Activated CD4-positive, alpha-beta T cell treated with anti-CD3 and anti-CD28 coated beads, Interleukin-2, amount 50 U/mL, for 48 hours (primary cell): Measurements from ENCODE around the gene OR2V2.

Source experiments
- DNase-seq, 2 experiments: peaks; one replicate each; pipeline ENCODE4 v3.0.0-alpha.2; 2020

The OR2V2 gene

DNA sequence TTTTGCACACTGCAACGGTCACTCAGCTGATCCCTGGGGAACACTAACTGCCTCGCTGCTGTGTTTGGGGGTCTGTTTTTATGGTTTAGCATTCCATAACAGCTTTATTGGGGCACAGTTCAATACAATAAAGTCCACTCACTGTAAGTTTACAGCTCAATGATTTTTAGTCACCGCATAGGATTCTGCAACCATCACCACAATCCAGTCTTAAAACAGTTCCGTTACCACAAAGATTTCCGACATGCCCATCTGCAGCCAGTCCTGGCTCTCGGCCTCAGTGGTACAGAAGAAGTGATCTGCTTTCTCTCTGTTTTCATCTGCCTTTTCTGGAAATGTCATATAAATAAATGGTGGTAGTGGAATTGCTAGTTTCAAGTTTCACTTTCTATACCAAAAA, 23.6 kb downstream of the OR2V2 start:
- no peak for DNase-seq

GRCh38 chr5:181171782-181172181, 24.4 kb downstream of the OR2V2 start:
- no peak for DNase-seq

DNA sequence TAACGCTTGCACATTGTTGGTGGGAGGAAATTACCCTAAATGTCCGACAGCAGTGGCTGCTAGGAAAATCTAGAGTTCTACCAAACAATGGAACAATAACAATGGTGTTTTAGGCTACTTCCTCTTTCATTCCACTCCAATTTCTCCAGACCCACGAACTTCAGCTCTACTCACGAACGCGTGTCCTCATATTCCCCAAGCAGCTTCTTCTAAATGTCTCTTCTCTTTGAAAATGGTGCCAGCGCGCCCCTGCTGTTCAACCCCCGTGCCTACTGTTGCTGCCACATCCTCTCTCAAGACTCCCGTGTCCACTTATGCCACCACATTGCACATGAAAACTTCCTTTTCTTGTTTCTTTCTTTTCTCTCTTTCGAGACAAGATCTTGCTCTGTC, 25.6 kb downstream of the OR2V2 start:
- peak; percentile 31 to 49 for DNase-seq

- DNase-seq = peak; percentile 77 to 82
Observed at GRCh38 chr5:181173420-181174342, 26.3 kb downstream of the OR2V2 start.

- DNase-seq = no peak
Observed at GRCh38 chr5:181176254-181176952, 29.0 kb downstream of the OR2V2 start.

GRCh38 chr5:181177559-181177958, 30.2 kb downstream of the OR2V2 start:
- DNase-seq = peak in 1 of 2 experiments; percentile 13

GRCh38 chr5:181181650-181182565, 34.5 kb downstream of the OR2V2 start:
- peak; percentile 59 to 67 for DNase-seq

GRCh38 chr5:181182651-181183050, 35.3 kb downstream of the OR2V2 start:
- DNase-seq = no peak

- no peak for DNase-seq
Observed at GRCh38 chr5:181184845-181185216, 37.4 kb downstream of the OR2V2 start.

GRCh38 chr5:181185560-181185959, 38.2 kb downstream of the OR2V2 start:
- no peak for DNase-seq

DNA sequence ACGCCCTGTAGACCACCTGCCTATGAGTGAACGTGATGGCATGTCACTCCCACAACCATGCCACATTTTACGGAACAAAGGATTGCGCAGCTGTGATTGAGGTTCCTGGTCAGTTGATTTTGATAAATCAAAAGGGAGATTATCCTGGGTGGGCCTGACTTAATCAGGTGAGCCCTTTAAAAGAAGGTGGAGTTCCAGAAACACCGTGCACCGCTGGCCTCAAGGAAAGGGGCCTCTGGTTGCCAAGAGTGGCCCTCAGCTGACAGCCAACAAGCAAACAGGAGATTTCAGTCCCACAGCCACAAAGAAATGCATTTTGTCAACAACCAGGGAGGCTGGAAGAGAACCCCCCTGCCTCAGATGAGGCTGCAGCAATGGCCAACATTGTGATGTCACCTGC, 38.6 kb downstream of the OR2V2 start:
- no peak for DNase-seq

DNA sequence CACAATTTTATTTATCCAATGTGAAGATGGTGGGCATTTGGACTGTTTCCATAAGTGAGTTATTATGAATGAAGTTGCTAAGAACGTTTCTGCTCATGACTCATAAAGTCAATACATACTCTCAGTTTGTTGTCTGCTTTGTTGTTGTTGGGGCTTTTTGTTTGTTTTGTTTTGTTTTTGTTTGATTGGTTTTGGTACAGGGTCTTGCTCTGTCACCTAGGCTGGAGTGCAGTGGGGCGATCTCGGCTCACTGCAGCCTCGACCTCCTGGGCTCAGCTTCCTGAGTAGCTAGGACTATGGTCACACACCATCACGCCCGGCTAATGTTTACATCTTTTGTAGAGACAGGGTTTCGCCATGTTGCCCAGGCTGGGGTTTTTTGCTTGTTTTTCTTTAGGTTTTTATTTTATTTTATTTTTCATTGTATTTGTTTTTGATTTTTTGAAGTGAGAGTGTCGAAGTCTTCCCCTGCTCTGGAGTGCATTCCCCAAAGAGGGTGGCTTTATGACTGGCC, 39.7 kb downstream of the OR2V2 start:
- no peak for DNase-seq

GRCh38 chr5:181187500-181188213, 40.3 kb downstream of the OR2V2 start:
- peak; percentile 83 to 84 for DNase-seq

DNA sequence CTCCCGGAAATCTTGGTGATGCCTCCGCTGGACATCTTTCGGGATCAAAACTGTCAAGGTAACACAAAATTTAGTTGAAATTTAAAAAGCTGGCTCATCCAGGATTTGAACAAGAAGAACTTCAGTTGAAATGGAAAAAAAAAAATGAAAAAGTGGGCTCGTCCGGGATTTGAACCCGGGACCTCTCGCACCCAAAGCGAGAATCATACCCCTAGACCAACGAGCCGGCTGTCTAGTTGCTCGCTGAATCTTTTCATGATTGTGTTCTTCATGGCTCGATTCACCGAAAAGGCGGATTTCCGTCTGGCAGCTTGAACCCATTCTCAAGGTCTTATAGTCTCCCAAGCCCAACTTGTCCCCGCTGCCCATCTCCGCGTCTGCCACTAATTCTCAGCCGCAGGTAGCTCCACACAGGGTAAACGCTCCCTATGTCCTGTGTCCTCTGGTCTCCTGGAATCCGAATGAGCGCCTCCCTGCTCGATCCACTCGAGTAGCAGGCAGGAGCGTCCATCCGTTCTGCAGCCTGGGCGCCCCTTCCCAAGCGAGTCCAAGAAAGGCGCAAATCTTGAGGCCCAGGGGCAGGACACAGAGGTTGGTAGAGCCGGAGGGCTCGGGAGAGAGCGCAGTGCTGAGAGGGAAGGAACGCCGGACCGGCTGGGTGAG, 41.4 kb downstream of the OR2V2 start:
- peak; percentile 83 to 88 for DNase-seq

DNA sequence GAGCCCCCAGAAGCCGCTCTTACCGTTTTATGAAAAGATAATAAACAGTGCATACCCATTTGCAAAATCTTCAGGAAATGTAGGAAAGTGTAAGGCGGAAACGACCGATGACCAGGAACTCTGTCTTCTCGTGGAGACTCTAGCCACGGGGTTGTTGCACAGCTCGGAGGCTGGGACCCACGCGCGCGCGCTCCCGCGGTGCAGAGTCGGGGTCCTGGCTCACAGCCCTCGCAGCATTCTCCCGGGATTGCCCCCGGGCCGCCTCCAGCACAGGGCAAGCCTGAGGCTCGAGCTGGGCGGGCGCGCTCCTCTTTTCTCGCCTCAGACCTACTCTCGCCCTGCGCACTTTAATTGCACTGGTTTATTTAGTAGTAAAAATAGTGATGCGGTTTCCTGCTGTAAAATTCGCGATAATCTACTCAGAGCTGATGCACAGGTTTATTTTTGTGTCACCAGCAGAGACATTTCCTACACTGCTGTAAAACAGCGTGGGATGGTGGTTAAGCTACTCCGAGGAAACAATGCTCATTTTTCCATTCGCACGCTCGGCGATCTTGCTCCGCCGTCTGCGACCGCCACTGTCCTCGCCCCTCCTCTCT, 42.1 kb downstream of the OR2V2 start:
- peak; percentile 66 to 75 for DNase-seq

GRCh38 chr5:181189962-181190710, 42.8 kb downstream of the OR2V2 start:
- DNase-seq = peak; percentile 54 to 60

- peak; percentile 55 to 63 for DNase-seq
Observed at GRCh38 chr5:181190711-181191525, 43.5 kb downstream of the OR2V2 start.

GRCh38 chr5:181191526-181192336, 44.3 kb downstream of the OR2V2 start:
- peak; percentile 93 to 94 for DNase-seq
